Transverse colon (tissue), 3 donors: ENCODE results near the gene JUND.

Experiments
- CTCF ChIP-seq, 5 experiments: fragments of 200-600 bp in 3 of 5; fragments of 450-650 bp in 2 of 5; sonication (generic) in 3 of 5; IDR thresholded peaks; 1 replicate in 2 of 5; 2 replicates in 3 of 5; pipeline ENCODE4 v1.5.1; 2016 to 2017; ENCODE audit warnings: antibody characterized with exemption in 5 of 5, inconsistent platforms in 3 of 5, mild to moderate bottlenecking in 2 of 5, moderate library complexity in 1 of 5
- EP300 ChIP-seq: sonication (generic); formaldehyde crosslinking; IDR thresholded peaks from one replicate; pipeline ENCODE4 v1.6.1; 2017; ENCODE audit warnings: antibody characterized with exemption, low read depth

GRCh38 chr19:18257503-18258470 is 23.6 kb downstream of the JUND start:
- no peak for TF ChIP-seq CTCF (IDR thresholded peaks at IDR 0.05)
- no peak for TF ChIP-seq EP300
